Measurements from ENCODE around the gene FAM171A2. TPM values are rescaled to one million over a fixed set of nuclear protein-coding genes. Genes with fewer than 3 reads are reported as not detected.

FAM171A2 gene
- total RNA-seq, 1 donor = 4.3 TPM

- Histone ChIP-seq H3K27ac (ENCODE audit: low read depth, low read length) (no peak overlapping the region), H2AFZ (ENCODE audit: low read length) (peak overlapping the region; percentile 49)
- no peak for TF ChIP-seq CTCF (IDR thresholded peaks at IDR 0.05; ENCODE audit: extremely low read depth, low read depth, low read length)
Measured at GRCh38 chr17:44327715-44328449, 35.8 kb downstream of the FAM171A2 start.

GRCh38 chr17:44326861-44327444, 36.7 kb downstream of the FAM171A2 start:
- peaks cover 15% of the 10 kb centered on the region for H3K79me2 ChIP-seq (ENCODE audit: insufficient read depth, low read length)
- H3K27me3 ChIP-seq (ENCODE audit: insufficient read depth, low read length) = no peaks in the 10 kb centered on the region
- H3K4me3 ChIP-seq (ENCODE audit: insufficient read depth, low read length) = peak overlapping the region; percentile 49
- peak overlapping the region; percentile 64 for H3K4me2 ChIP-seq (ENCODE audit: insufficient read depth, low read length)
- peaks cover 11% of the 10 kb centered on the region for H4K20me1 ChIP-seq (ENCODE audit: insufficient read depth, low read length)
- peaks cover 3% of the 10 kb centered on the region for H3K36me3 ChIP-seq (ENCODE audit: insufficient read depth, low read length)
- peak overlapping the region; percentile 56 for H2AFZ ChIP-seq (ENCODE audit: low read length)
- H3K9me3 ChIP-seq (ENCODE audit: low read depth, low read length) = no peaks in the 10 kb centered on the region
- H3K4me1 ChIP-seq (ENCODE audit: insufficient read depth, low read length) = peaks cover 13% of the 10 kb centered on the region
- no peak for TF ChIP-seq CTCF (IDR thresholded peaks at IDR 0.05; ENCODE audit: extremely low read depth, low read depth, low read length)
- H3K27ac ChIP-seq (ENCODE audit: low read depth, low read length) = peak overlapping the region; percentile 36
- DNase-seq (ENCODE audit: insufficient read length, low spot score, missing footprints) = peak; percentile 99

More at GRCh38 chr17:44327715-44328449, 35.8 kb downstream of the FAM171A2 start:
- H4K20me1 ChIP-seq (ENCODE audit: insufficient read depth, low read length) = peaks cover 6% of the 10 kb centered on the region
- H3K36me3 ChIP-seq (ENCODE audit: insufficient read depth, low read length) = no peaks in the 10 kb centered on the region
- H3K4me2 ChIP-seq (ENCODE audit: insufficient read depth, low read length) = no peak overlapping the region
- H3K9me3 ChIP-seq (ENCODE audit: low read depth, low read length) = no peaks in the 10 kb centered on the region
- DNase-seq (ENCODE audit: insufficient read length, low spot score, missing footprints) = no peak
- H3K27me3 ChIP-seq (ENCODE audit: insufficient read depth, low read length) = no peaks in the 10 kb centered on the region
- no peak overlapping the region for H3K4me3 ChIP-seq (ENCODE audit: insufficient read depth, low read length)
- peaks cover 13% of the 10 kb centered on the region for H3K79me2 ChIP-seq (ENCODE audit: insufficient read depth, low read length)
- H3K4me1 ChIP-seq (ENCODE audit: insufficient read depth, low read length) = peaks cover 13% of the 10 kb centered on the region

- Histone ChIP-seq H2AFZ (ENCODE audit: low read length) (peak within 1 kb of the TSS; percentile 88), H3K4me1 (ENCODE audit: insufficient read depth, low read length) (peaks cover 13% of the 10 kb centered on the region), H3K79me2 (ENCODE audit: insufficient read depth, low read length) (peaks cover 15% of the 10 kb centered on the region), H3K27me3 (ENCODE audit: insufficient read depth, low read length) (no peaks in the 10 kb centered on the region), H3K4me3 (ENCODE audit: insufficient read depth, low read length) (peak within 1 kb of the TSS; percentile 88), H3K27ac (ENCODE audit: low read depth, low read length) (peak within 1 kb of the TSS; percentile 75), H4K20me1 (ENCODE audit: insufficient read depth, low read length) (peaks cover 19% of the 10 kb centered on the region), H3K4me2 (ENCODE audit: insufficient read depth, low read length) (peak within 1 kb of the TSS; percentile 94), H3K9me3 (ENCODE audit: low read depth, low read length) (no peaks in the 10 kb centered on the region), H3K36me3 (ENCODE audit: insufficient read depth, low read length) (peaks cover 15% of the 10 kb centered on the region)
- peak; percentile 99 for DNase-seq (ENCODE audit: insufficient read length, low spot score, missing footprints)
- TF ChIP-seq CTCF (IDR thresholded peaks at IDR 0.05; ENCODE audit: extremely low read depth, low read depth, low read length) = no peak
Measured at GRCh38 chr17:44324571-44325275, 38.9 kb downstream of the FAM171A2 start, which contains the start of gene SLC25A39. Gene SLC25A39 (minus strand): TSS chr17:44324823. CDS start chr17:44323562, 1,261 bp downstream.
